22Rv1 (cell line): ENCODE data around the gene CFAP221.

Experiments
- H3K27ac ChIP-seq: fragments of 450-650 bp; 2 replicates; pipeline ENCODE4 v1.5.1; 2017
- CTCF ChIP-seq: fragments of 450-650 bp; IDR thresholded peaks from 2 replicates; pipeline ENCODE4 v1.5.1; 2017; ENCODE audit warnings: mild to moderate bottlenecking
- ZFX ChIP-seq: fragments of 450-650 bp; IDR thresholded peaks from 2 replicates; pipeline ENCODE4 v1.6.1; 2017; ENCODE audit warnings: antibody characterized with exemption, borderline replicate concordance

CFAP221 gene

GRCh38 chr2:119549241-119549640, 5.0 kb downstream of the CFAP221 start:
- TF ChIP-seq CTCF (no peak), ZFX (no peak)
- H3K27ac ChIP-seq, result no peak overlapping the region

- H3K27ac ChIP-seq, result no peak overlapping the region
- TF ChIP-seq CTCF, result no peak
- TF ChIP-seq ZFX, result no peak
Observed at GRCh38 chr2:119550346-119550745, 6.1 kb downstream of the CFAP221 start.

GRCh38 chr2:119550856-119551255, 6.6 kb downstream of the CFAP221 start:
- H3K27ac ChIP-seq, result no peak overlapping the region
- TF ChIP-seq ZFX, result no peak

GRCh38 chr2:119552902-119553301, 8.7 kb downstream of the CFAP221 start:
- no peak for TF ChIP-seq ZFX
- no peak for TF ChIP-seq CTCF
- H3K27ac ChIP-seq, result no peak overlapping the region

- no peak for TF ChIP-seq ZFX
- no peak for TF ChIP-seq CTCF
Observed at GRCh38 chr2:119553687-119554344, 9.6 kb downstream of the CFAP221 start.

GRCh38 chr2:119565481-119565880, 21.2 kb downstream of the CFAP221 start:
- TF ChIP-seq ZFX (no peak), CTCF (no peak)
- no peak overlapping the region for H3K27ac ChIP-seq

More at GRCh38 chr2:119553687-119554344, 9.6 kb downstream of the CFAP221 start:
- H3K27ac ChIP-seq, result no peak overlapping the region

GRCh38 chr2:119567292-119567691, 23.0 kb downstream of the CFAP221 start:
- no peak for TF ChIP-seq CTCF
- TF ChIP-seq ZFX, result no peak
- H3K27ac ChIP-seq, result no peak overlapping the region

- TF ChIP-seq ZFX (no peak), CTCF (no peak)
- no peak overlapping the region for H3K27ac ChIP-seq
Observed at GRCh38 chr2:119574108-119574815, 30.0 kb downstream of the CFAP221 start.
